Epithelial cell of esophagus (primary cell): Measurements from ENCODE around the gene PFKFB3.

Source experiments
- DNase-seq: peaks from one replicate; pipeline ENCODE4 v3.0.0; 2010; ENCODE audit warnings: low read depth
- H3K4me3 ChIP-seq: 2 replicates; pipeline ENCODE4 v1.5.1; 2011; ENCODE audit warnings: mild to moderate bottlenecking, low read length, control low read depth
- CTCF ChIP-seq: IDR thresholded peaks from 2 replicates; pipeline ENCODE4 v1.5.1; 2011; ENCODE audit warnings: low read depth, mild to moderate bottlenecking, low read length, control low read depth, inconsistent platforms; ENCODE audit not compliant: insufficient read depth; ENCODE audit errors: missing control alignments

The PFKFB3 gene

GRCh38 chr10:6178581-6178980 lies 24.2 kb upstream of the PFKFB3 start:
- TF ChIP-seq CTCF = no peak
- DNase-seq = no peak
- H3K4me3 ChIP-seq = no peak overlapping the region

- H3K4me3 ChIP-seq = no peak overlapping the region
- DNase-seq = no peak
- TF ChIP-seq CTCF = no peak
Measured at GRCh38 chr10:6179078-6179477, 23.7 kb upstream of the PFKFB3 start.

- H3K4me3 ChIP-seq = no peak overlapping the region
- TF ChIP-seq CTCF = no peak
- DNase-seq = no peak
Measured at GRCh38 chr10:6180480-6181110, 22.1 kb upstream of the PFKFB3 start.

GRCh38 chr10:6181249-6181648 lies 21.5 kb upstream of the PFKFB3 start:
- TF ChIP-seq CTCF = no peak

GRCh38 chr10:6182454-6183098 lies 20.2 kb upstream of the PFKFB3 start:
- no peak for DNase-seq
- TF ChIP-seq CTCF = no peak
- H3K4me3 ChIP-seq = no peak overlapping the region

More at GRCh38 chr10:6181249-6181648, 21.5 kb upstream of the PFKFB3 start:
- DNase-seq = no peak
- H3K4me3 ChIP-seq = no peak overlapping the region

- TF ChIP-seq CTCF = no peak
- no peak overlapping the region for H3K4me3 ChIP-seq
- no peak for DNase-seq
Measured at GRCh38 chr10:6185039-6185716, 17.6 kb upstream of the PFKFB3 start.
